Gastrocnemius medialis (tissue), 4 donors: ENCODE results near the gene F2RL2.

ENCODE experiments used
- POLR2A ChIP-seq, 2 donors: fragments of 450-650 bp; IDR thresholded peaks; one replicate each; pipeline ENCODE4 v1.6.1; 2017; ENCODE audit warnings: antibody characterized with exemption in 2 of 2, mild to moderate bottlenecking in 2 of 2, moderate library complexity in 2 of 2
- TF ChIP-seq, protein P1 (sequence below), 5 experiments: fragments of 450-650 bp in 3 of 5; fragments of 200-600 bp in 2 of 5; sonication (generic) in 2 of 5; IDR thresholded peaks in 4 of 5; conservative IDR thresholded peaks in 1 of 5; 1 replicate in 4 of 5; 2 replicates in 1 of 5; pipeline ENCODE4 v1.5.1; 2016 to 2019; ENCODE audit warnings: antibody characterized with exemption in 5 of 5, mild to moderate bottlenecking in 3 of 5, moderate library complexity in 3 of 5

DNA sequence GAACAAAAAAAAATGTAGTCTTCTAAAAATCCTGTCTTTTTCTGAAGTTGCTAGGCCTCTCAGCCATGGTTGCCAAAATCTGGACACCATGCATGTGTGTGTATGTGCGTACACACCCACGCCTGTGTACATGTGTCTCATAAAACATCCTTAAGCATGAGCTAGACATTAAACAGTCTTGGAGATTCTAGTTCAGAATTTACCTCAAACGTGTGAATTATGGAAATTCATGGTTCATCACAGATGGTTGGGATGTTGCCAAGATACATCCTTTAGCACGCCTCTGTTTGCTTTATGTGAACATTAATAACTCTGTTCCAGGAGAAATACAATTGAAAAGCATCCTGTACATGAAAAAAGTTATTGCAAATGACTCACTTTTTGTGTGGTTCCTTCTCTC lies 53.0 kb downstream of the F2RL2 start:
- TF ChIP-seq, protein P1, sequence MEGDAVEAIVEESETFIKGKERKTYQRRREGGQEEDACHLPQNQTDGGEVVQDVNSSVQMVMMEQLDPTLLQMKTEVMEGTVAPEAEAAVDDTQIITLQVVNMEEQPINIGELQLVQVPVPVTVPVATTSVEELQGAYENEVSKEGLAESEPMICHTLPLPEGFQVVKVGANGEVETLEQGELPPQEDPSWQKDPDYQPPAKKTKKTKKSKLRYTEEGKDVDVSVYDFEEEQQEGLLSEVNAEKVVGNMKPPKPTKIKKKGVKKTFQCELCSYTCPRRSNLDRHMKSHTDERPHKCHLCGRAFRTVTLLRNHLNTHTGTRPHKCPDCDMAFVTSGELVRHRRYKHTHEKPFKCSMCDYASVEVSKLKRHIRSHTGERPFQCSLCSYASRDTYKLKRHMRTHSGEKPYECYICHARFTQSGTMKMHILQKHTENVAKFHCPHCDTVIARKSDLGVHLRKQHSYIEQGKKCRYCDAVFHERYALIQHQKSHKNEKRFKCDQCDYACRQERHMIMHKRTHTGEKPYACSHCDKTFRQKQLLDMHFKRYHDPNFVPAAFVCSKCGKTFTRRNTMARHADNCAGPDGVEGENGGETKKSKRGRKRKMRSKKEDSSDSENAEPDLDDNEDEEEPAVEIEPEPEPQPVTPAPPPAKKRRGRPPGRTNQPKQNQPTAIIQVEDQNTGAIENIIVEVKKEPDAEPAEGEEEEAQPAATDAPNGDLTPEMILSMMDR (IDR thresholded peaks at IDR 0.05 in 4 of 5, conservative IDR thresholded peaks at IDR 0.05 in 1 of 5) = no peak
- TF ChIP-seq POLR2A (IDR thresholded peaks at IDR 0.05) = no peak
